GM21381 (cell line): ENCODE measurements around the gene GGPS1.
"Not testable (repeated sequence)": the region's sequence is repeated elsewhere in the genome, so short reads cannot be mapped to it uniquely, and the experiment has no call there.

Source experiments
- ATAC-seq: cut with Tn5 transposase; IDR thresholded peaks from one replicate; pipeline ENCODE4 v1.9.1; 2021; ENCODE audit warnings: mild to moderate bottlenecking, moderate library complexity; ENCODE audit not compliant: unreplicated experiment

GGPS1 gene

DNA sequence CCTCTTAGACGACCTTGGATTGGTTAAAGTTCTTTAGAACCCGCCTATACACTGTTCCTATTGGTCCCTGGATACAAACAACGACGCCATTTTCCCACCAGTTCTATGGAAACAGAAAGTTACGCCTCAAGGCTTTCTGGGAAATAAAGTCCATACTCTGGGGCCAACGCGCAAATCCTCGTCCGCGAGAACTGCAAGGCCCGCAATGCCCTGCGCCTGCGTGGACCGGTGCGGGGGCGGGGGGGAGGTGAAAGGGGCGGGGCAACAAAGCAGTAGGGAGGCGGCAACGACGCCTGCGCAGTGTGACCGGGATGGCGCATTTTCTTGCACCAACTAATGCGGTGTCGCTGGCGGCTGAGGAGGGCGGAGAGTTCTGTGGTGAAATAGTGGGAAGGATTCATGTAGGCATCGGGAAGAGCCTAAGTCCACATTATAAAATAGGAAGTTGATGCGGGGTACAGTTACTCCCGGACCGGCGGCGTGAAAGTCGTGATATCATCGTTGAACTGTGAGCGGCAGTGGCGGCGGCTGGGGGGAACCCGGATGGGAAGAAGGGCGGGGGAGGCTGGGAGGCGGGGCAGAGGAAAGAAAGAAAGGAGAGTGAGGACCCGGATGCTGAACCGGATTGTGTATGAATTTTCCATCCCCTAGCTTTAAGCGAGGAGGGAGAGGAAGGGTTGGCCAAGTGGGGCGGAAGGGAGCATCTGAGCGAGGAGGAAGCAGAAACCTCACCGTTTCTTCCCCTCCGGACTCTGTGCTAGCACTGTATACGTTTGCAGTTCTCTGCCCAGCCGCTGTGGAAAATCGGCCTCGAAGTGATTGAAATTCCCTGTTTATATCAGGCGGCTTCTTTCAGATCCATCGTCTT, at the start of gene GGPS1:
GGPS1 (plus strand) TSS at position 300 of the 868 bp plus-strand sequence. CDS start 6,695 bp downstream, outside the sequence.
- peak; percentile 66 for ATAC-seq

GRCh38 chr1:235278915-235279292, 49.5 kb upstream of the GGPS1 start:
- ATAC-seq: no peak

GRCh38 chr1:235279694-235280093, 48.7 kb upstream of the GGPS1 start:
- ATAC-seq: no peak

- ATAC-seq: no peak
Measured at GRCh38 chr1:235280467-235280866, 47.9 kb upstream of the GGPS1 start.

DNA sequence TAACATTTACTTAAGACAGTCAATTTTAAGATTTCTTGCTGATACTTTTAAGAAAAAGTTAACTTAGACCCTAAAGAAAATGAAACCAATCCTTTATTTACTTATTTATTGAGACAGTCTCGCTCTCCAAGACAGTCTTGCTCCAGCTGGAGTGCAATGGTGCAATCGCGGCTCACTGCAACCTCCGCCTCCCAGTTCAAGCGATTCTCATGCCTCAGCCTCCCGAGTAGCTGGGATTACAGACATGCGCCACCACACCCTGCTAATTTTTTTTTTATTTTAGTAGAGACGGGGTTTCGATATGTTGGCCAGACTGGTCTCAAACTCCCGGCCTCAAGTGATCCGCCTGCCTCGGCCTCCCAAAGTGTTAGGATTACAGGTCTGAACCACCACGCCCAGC, 44.7 kb upstream of the GGPS1 start:
- not testable (repeated sequence) for ATAC-seq

GRCh38 chr1:235284231-235284769, 44.1 kb upstream of the GGPS1 start:
- no peak for ATAC-seq

- no peak for ATAC-seq
Measured at GRCh38 chr1:235286667-235287066, 41.7 kb upstream of the GGPS1 start.

DNA sequence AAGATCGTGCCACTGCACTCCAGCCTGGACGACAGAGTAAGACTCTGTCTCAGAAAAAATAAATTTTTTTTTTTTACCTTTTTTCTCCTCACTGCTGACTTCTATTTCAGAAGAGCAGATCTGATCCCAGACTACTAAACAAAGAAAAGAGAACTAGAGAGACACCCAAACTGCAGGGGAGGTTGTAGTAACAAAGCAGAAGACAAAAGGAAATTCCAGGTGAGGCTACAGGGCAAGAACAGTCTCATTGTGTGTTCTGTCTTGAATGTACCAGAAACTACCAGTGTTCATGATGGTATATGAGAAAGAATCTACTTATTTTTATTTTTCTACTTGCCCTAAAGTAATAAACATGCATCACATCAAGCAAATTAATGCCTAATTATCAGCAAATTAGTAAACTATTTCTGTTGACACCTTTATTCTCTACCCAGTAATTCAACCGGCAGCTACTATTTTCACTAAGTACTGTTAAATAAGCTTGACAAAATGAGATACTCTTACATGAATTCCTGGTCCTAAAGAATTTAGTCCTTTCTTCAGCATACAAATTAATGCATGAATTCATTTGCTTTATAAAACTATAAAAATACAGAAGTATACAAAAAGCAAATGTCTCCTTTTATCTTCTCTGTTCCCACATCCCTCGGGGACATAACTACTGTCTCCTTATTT, 41.0 kb upstream of the GGPS1 start:
- ATAC-seq: no peak

GRCh38 chr1:235289859-235290739, 38.3 kb upstream of the GGPS1 start:
- ATAC-seq: no peak

DNA sequence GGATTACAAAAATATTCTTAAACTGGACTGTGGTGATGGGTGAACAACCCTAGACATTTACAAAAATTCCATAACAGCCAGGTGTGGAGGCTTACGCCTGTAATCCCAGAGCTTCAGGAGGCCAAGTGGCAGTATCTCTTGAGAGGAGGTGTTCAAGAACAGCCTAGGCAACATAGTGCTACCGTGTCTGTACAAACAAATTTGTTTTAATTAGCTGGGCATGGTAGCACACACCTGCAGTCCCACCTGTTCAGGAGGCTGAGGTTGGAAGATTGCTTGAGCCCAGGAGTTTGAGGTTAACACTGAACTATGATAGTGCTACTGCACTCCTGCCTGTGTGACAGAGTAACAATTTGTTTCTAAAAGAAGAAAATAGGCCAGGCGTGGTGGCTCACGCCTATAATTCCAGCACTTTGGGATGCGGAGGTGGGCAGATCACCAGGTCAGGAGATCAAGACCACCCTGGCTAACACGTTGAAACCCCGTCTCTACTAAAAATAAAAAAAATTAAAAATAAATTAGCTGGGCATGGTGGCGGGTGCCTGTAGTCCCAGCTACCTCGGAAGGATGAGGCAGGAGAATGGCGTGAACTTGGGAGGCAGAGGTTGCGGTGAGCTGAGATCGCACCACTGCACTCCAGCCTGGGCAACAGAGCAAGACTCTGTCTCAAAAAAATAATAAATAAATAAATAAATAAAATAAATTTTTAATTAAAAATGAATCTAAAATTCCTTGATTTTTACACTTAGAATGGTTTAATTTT, 37.4 kb upstream of the GGPS1 start:
- no peak for ATAC-seq

DNA sequence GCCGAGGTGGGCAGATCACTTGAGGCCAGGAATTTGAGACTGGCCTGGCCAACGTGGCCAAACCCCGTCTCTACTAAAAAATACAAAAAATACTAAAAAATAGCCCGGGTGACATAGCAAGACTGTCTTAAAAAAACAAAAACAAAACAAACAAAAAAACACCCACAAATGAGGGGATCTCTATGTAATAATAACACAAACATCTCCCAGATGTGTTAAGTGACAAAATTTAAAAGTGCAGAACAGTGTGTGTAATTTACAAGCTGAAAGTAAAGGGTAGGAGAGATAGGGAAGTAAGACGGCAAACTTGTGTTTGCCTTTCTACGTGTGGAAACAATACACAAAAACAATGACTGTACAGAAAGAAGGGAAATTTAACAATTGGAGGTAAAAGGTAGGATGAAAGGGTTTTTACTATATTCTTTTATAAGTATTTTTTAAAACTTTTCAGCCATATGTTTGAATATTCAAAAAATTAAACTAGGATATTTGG, 36.7 kb upstream of the GGPS1 start:
- no peak for ATAC-seq

- no peak for ATAC-seq
Measured at GRCh38 chr1:235292790-235293189, 35.6 kb upstream of the GGPS1 start.

- no peak for ATAC-seq
Measured at GRCh38 chr1:235293322-235293942, 34.9 kb upstream of the GGPS1 start.

- ATAC-seq: no peak
Measured at GRCh38 chr1:235295902-235296350, 32.4 kb upstream of the GGPS1 start.

DNA sequence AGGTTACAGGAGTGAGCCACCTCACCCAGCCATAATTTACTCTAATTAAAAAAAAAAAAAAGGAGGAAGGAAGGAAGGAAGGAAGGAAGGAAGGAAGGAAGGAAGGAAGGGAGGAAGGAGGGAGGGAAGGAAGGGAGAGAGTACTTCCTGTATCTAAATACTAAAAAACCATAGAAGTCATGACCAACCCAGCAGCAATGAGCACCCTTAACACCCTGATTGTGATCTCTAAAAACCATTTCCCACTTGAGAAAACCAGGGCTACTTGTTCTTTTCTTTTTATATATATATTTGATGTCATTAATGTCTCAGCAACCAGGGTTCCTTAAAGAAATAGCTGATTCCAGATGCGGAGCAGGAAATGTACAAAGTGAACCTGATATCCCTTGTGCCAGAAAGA, 31.6 kb upstream of the GGPS1 start:
- ATAC-seq: no peak

DNA sequence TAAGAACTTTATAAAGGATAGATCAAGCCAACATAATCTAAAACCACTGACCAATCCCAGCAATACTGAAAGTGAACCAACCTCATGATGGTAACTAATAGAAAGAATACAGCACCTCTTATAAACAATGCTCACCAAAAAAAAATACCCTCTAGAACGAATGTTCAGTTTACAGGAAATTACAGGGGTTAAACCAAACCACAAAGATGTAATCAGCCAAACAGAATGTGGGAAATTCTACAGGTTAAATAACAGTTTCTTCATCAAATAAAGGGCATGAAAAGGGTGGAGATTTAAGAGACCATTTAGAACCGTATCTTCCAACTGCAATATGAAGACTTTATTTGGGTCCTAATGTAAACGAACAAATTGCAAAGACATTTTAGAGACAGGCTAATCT, 30.8 kb upstream of the GGPS1 start:
- ATAC-seq: no peak

DNA sequence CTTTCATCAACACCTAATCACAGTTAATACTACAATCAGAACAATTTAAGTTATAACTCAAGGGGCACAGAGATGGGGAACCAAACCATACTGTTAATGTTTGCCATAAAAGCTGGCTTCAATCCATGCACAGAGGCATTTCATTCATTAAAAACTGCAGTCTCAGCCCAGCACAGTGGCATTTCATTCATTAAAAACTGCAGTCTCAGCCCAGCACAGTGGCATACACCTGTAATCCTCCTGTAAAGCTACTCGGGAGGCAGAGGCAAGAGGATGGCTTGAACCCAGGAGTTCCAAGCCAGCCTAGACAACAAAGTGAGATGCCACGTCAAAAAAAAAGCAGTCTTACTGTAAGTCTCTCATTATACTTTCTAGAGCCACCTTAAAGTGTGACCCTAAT, 29.6 kb upstream of the GGPS1 start:
- no peak for ATAC-seq

DNA sequence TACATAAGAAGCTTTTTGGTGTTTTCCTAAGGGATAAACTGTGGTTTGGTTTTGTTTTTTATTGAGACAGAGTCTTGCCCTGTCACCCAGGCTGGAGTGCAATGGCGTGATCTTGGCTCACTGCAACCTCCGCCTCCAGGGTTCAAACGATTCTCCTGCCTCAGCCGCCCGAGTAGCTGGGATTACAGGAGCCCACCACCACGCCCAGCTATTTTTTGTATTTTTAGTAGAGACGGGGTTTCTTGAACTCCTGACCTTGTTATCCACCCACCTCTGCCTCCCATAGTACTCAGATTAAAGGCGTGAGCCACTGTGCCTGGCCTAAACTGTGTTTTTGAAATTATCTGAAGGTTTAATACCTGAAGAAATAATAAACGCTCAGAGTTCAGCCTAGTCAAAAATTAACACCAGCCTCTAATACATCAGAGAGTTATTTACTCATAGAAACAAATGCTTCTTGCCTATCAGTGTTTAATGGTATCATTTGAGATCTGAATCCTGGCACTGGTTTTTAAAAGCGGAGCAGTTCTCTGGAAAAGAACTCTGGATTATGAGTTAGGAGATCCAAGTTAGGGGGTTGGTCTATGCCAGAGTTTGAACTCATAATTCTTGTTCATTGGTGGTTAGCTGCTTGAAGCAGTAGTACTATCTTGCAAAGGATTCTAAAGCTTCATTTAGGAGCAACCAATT, 29.1 kb upstream of the GGPS1 start:
- ATAC-seq: no peak

DNA sequence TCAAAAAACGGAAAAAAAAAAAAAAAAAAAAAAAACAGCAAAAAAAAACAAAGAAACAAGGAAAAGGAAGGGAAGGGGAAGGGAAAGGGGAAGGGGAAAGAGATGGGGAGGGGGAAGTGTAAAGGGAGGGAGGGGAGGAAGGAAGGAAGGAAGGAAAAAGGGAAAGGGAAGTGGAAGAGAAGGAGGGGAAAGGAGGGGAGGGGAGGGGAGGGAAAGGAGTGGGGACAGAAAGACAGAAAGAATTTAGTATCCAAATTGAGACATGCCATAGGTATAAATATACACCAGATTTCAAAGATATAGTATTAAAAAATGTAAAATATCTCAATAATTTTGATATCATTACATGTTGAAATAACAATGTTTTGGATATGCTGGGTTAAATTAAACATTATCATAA, 26.2 kb upstream of the GGPS1 start:
- no peak for ATAC-seq
